GM12878 (cell line): Measurements from ENCODE around the gene CNIH2.

Source experiments
- CEBPB ChIP-seq, 2 experiments: fragments of 150-350 bp in 1 of 2; IDR thresholded peaks; 2 replicates each; pipeline ENCODE4 v1.6.1; 2012 to 2014; ENCODE audit warnings: low read depth in 2 of 2, low read length in 2 of 2, borderline replicate concordance in 1 of 2, inconsistent platforms in 1 of 2
- CREB1 ChIP-seq: IDR thresholded peaks from 2 replicates; pipeline ENCODE4 v1.6.1; 2012; ENCODE audit warnings: low read depth, mild to moderate bottlenecking, inconsistent platforms
- EED ChIP-seq: sonication (generic); IDR thresholded peaks from 2 replicates; pipeline ENCODE4 v1.6.1; 2016; ENCODE audit warnings: antibody characterized with exemption, low read depth
- ETV6 ChIP-seq, 2 experiments: fragments of 450-650 bp in 1 of 2; IDR thresholded peaks in 1 of 2; conservative IDR thresholded peaks in 1 of 2; 2 replicates each; pipeline ENCODE4 v1.6.1; 2014; ENCODE audit warnings: antibody characterized with exemption in 1 of 2, borderline replicate concordance in 1 of 2, low read depth in 1 of 2, mild to moderate bottlenecking in 1 of 2, moderate library complexity in 1 of 2
- EZH2 ChIP-seq: IDR thresholded peaks from 2 replicates; pipeline ENCODE4 v1.6.1; 2012; ENCODE audit warnings: low read depth, mild to moderate bottlenecking, control low read depth, inconsistent platforms, low read length, borderline replicate concordance; ENCODE audit not compliant: control insufficient read depth
- GATAD2B ChIP-seq: fragments of 450-650 bp; conservative IDR thresholded peaks from 2 replicates; pipeline ENCODE4 v1.6.1; 2017; ENCODE audit warnings: low read depth, mild to moderate bottlenecking, moderate library complexity
- MYC ChIP-seq: IDR thresholded peaks from 2 replicates; pipeline ENCODE4 v1.6.1; 2011; ENCODE audit warnings: mild to moderate bottlenecking, low read length, moderate library complexity, inconsistent platforms; ENCODE audit not compliant: insufficient read depth, insufficient replicate concordance, insufficient read length, severe bottlenecking
- POLR2AphosphoS5 ChIP-seq: IDR thresholded peaks from 2 replicates; pipeline ENCODE4 v1.6.1; 2011; ENCODE audit warnings: mild to moderate bottlenecking, low read length, inconsistent platforms
- REST ChIP-seq: IDR thresholded peaks from 2 replicates; pipeline ENCODE4 v1.6.1; 2012; ENCODE audit warnings: mild to moderate bottlenecking, low read depth, low read length
- TF ChIP-seq, protein P1 (sequence below): fragments of 450-650 bp; IDR thresholded peaks from 2 replicates; pipeline ENCODE4 v1.6.1; 2014; ENCODE audit warnings: mild to moderate bottlenecking
- TF ChIP-seq, protein P2 (sequence below): fragments of 450-650 bp; IDR thresholded peaks from 2 replicates; pipeline ENCODE4 v1.6.1; 2016; ENCODE audit warnings: mild to moderate bottlenecking
- TF ChIP-seq, protein P3 (sequence below), 3 experiments: IDR thresholded peaks in 2 of 3; conservative IDR thresholded peaks in 1 of 3; 2 replicates each; pipeline ENCODE4 v1.5.1; 2011; ENCODE audit warnings: low read depth in 3 of 3, low read length in 3 of 3, mild to moderate bottlenecking in 3 of 3, control low read depth in 2 of 3, moderate library complexity in 2 of 3, inconsistent platforms in 1 of 3, mixed read lengths in 1 of 3; ENCODE audit not compliant: control insufficient read depth in 2 of 3, insufficient read depth in 1 of 3; ENCODE audit errors: extremely low read depth in 1 of 3

GRCh38 chr11:66299186-66299585 is 21.2 kb downstream of the CNIH2 start:
- TF ChIP-seq CEBPB (IDR thresholded peaks at IDR 0.05; ENCODE audit: borderline replicate concordance in 1 of 2, low read depth in 2 of 2, low read length in 2 of 2) (no peak), POLR2AphosphoS5 (no peak), GATAD2B (no peak), EZH2 (no peak), REST (no peak), ETV6 (conservative IDR thresholded peaks at IDR 0.05 in 1 of 2, IDR thresholded peaks at IDR 0.05 in 1 of 2; ENCODE audit: borderline replicate concordance in 1 of 2, low read depth in 1 of 2) (no peak), CREB1 (no peak), EED (no peak), MYC (no peak)
- TF ChIP-seq, protein P1, sequence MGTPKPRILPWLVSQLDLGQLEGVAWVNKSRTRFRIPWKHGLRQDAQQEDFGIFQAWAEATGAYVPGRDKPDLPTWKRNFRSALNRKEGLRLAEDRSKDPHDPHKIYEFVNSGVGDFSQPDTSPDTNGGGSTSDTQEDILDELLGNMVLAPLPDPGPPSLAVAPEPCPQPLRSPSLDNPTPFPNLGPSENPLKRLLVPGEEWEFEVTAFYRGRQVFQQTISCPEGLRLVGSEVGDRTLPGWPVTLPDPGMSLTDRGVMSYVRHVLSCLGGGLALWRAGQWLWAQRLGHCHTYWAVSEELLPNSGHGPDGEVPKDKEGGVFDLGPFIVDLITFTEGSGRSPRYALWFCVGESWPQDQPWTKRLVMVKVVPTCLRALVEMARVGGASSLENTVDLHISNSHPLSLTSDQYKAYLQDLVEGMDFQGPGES: no peak
- TF ChIP-seq, protein P2, sequence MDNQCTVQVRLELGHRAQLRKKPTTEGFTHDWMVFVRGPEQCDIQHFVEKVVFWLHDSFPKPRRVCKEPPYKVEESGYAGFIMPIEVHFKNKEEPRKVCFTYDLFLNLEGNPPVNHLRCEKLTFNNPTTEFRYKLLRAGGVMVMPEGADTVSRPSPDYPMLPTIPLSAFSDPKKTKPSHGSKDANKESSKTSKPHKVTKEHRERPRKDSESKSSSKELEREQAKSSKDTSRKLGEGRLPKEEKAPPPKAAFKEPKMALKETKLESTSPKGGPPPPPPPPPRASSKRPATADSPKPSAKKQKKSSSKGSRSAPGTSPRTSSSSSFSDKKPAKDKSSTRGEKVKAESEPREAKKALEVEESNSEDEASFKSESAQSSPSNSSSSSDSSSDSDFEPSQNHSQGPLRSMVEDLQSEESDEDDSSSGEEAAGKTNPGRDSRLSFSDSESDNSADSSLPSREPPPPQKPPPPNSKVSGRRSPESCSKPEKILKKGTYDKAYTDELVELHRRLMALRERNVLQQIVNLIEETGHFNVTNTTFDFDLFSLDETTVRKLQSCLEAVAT: no peak
- TF ChIP-seq, protein P3, sequence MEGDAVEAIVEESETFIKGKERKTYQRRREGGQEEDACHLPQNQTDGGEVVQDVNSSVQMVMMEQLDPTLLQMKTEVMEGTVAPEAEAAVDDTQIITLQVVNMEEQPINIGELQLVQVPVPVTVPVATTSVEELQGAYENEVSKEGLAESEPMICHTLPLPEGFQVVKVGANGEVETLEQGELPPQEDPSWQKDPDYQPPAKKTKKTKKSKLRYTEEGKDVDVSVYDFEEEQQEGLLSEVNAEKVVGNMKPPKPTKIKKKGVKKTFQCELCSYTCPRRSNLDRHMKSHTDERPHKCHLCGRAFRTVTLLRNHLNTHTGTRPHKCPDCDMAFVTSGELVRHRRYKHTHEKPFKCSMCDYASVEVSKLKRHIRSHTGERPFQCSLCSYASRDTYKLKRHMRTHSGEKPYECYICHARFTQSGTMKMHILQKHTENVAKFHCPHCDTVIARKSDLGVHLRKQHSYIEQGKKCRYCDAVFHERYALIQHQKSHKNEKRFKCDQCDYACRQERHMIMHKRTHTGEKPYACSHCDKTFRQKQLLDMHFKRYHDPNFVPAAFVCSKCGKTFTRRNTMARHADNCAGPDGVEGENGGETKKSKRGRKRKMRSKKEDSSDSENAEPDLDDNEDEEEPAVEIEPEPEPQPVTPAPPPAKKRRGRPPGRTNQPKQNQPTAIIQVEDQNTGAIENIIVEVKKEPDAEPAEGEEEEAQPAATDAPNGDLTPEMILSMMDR (IDR thresholded peaks at IDR 0.05 in 2 of 3, conservative IDR thresholded peaks at IDR 0.05 in 1 of 3; ENCODE audit: control insufficient read depth in 2 of 3, extremely low read depth in 1 of 3, insufficient read depth in 1 of 3, low read depth in 3 of 3, low read length in 3 of 3): no peak
